Astrocyte of the spinal cord (primary cell): Measurements from ENCODE around the gene ZNF579.

Experiments used
- DNase-seq: peaks from one replicate; pipeline ENCODE4 v3.0.0; 2011; ENCODE audit warnings: low read depth, low spot score
- H3K4me3 ChIP-seq: 2 replicates; pipeline ENCODE4 v1.5.1; 2011; ENCODE audit warnings: low read depth, mild to moderate bottlenecking, low read length, moderate library complexity
- CTCF ChIP-seq: IDR thresholded peaks from 2 replicates; pipeline ENCODE4 v1.5.1; 2012; ENCODE audit warnings: low read depth, mild to moderate bottlenecking, low read length, inconsistent platforms
- in situ Hi-C: cut with HindIII; loops from 2 replicates; pipeline ENCODE4 v1.10.0; 2017; ENCODE audit warnings: low sequenced_read_pairs

Gene ZNF579

DNA sequence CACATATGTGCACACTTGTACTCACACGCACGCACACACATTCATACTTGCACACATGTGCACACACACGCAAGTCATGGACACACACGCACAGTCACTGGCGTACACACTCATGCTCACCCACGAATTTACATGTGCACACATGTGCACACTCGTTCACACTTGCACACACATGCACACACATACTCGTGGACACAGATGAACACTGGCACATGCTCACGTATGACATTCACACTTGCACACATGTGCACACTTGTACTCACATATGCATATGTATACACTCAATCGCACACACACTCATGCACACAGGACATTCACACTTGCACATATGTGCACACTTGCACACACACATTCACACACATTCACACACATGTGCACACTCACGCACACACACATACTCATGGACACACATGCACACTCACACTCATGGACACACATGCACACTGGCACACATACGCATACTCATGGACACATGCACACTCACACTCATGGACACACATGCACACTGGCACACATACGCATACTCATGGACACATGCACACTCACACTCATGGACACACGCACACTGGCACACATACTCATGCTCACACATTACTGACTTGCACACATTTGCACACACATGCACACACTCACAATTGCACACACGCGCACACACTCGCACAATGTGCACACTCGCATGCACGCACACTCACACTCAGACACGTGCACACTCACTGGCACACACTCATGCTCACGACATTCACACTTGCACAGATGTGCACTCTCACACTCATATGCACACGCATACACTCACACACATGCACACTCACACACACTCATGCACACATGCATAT lies 53.2 kb downstream of the ZNF579 start:
- in situ Hi-C loops = no loop called here
- no peak for TF ChIP-seq CTCF
- DNase-seq = no peak
- no peak overlapping the region for H3K4me3 ChIP-seq
